OCI-LY3 (cell line): ENCODE measurements around the gene STARD13.

Experiments used
- H2AFZ ChIP-seq: fragments of 200-600, 300-600 bp; shearing (Covaris generic); 2 replicates; pipeline ENCODE4 v1.6.0; 2014; ENCODE audit warnings: antibody characterized with exemption, low read depth, low read length
- H3K27ac ChIP-seq: fragments of 200-600, 300-600 bp; sonication (generic); 2 replicates; pipeline ENCODE4 v1.5.1; 2014; ENCODE audit warnings: mild to moderate bottlenecking, low read length, moderate library complexity, mixed read lengths
- H3K27me3 ChIP-seq: fragments of 200-600, 300-600 bp; sonication (generic); 2 replicates; pipeline ENCODE4 v1.6.1; 2014; ENCODE audit warnings: low read depth, low read length, mixed read lengths
- H3K36me3 ChIP-seq: fragments of 200-600, 300-600 bp; sonication (generic); replicated peaks from 2 replicates; pipeline ENCODE3; 2014; ENCODE audit warnings: low read depth, low read length, mixed read lengths
- H3K4me1 ChIP-seq: fragments of 300-600, 200-600 bp; sonication (generic); 2 replicates; pipeline ENCODE4 v1.6.1; 2014; ENCODE audit warnings: low read length, mixed read lengths
- H3K4me2 ChIP-seq: fragments of 200-600, 300-600 bp; sonication (generic); 2 replicates; pipeline ENCODE4 v1.6.1; 2014; ENCODE audit warnings: low read length, mixed read lengths
- H3K4me3 ChIP-seq: fragments of 300-600, 200-600 bp; sonication (generic); 2 replicates; pipeline ENCODE4 v1.5.1; 2014; ENCODE audit warnings: antibody characterized with exemption, mild to moderate bottlenecking, low read length, moderate library complexity
- H3K79me2 ChIP-seq: fragments of 300-600, 200-600 bp; shearing (Covaris generic); 2 replicates; pipeline ENCODE4 v1.6.1; 2014; ENCODE audit warnings: mild to moderate bottlenecking, low read length, mixed read lengths
- H3K9ac ChIP-seq: fragments of 300-600, 200-600 bp; shearing (Covaris generic); 2 replicates; pipeline ENCODE4 v1.6.0; 2014; ENCODE audit warnings: mild to moderate bottlenecking, low read length, moderate library complexity
- H3K9me3 ChIP-seq: fragments of 200-600, 300-600 bp; shearing (Covaris generic); 2 replicates; pipeline ENCODE4 v1.6.1; 2014; ENCODE audit warnings: low read length, mixed read lengths; ENCODE audit not compliant: insufficient read depth
- H4K20me1 ChIP-seq: fragments of 200-600, 300-600 bp; sonication (generic); 2 replicates; pipeline ENCODE4 v1.6.1; 2016; ENCODE audit warnings: low read length, mixed read lengths; ENCODE audit not compliant: insufficient read depth
- EZH2phosphoT487 ChIP-seq: fragments of 200-600 bp; shearing (Covaris generic); IDR thresholded peaks from 2 replicates; pipeline ENCODE4 v1.6.1; 2018; ENCODE audit warnings: antibody characterized with exemption, mixed run types, low read depth
- TF ChIP-seq, protein P1 (sequence below): fragments of 200-600, 300-600 bp; sonication (generic); IDR thresholded peaks from 2 replicates; pipeline ENCODE4 v1.5.1; 2014; ENCODE audit warnings: antibody characterized with exemption, low read length, low read depth

STARD13 gene

DNA sequence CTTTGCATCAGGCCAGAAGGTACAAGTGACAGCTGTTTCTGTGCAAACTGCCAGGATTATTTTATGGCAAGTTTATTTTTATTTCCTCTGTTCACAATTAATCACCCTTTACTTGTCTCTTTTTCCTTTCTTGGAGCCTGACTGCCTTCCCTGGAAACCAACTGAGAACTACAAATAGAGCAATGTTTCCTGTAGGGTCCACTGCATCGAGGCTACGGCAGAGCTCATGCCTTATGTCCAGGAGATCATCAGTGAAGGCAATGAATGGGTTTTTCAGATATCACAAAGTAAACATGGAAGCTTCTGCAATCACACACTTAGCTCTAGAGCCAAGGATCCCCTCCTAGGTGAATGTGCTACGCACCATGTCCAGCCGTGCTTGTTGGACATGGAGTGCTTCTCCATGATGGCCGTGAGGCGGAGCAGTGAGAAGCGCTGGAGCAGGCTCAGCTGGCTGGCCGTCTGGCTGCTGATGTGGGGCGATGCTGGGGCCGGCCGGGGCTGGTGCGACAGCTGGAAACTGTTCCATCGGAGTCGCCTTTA, 158.5 kb downstream of the STARD13 start:
- Histone ChIP-seq H2AFZ (no peak overlapping the region), H3K27ac (no peak overlapping the region), H3K9ac (no peak overlapping the region)

DNA sequence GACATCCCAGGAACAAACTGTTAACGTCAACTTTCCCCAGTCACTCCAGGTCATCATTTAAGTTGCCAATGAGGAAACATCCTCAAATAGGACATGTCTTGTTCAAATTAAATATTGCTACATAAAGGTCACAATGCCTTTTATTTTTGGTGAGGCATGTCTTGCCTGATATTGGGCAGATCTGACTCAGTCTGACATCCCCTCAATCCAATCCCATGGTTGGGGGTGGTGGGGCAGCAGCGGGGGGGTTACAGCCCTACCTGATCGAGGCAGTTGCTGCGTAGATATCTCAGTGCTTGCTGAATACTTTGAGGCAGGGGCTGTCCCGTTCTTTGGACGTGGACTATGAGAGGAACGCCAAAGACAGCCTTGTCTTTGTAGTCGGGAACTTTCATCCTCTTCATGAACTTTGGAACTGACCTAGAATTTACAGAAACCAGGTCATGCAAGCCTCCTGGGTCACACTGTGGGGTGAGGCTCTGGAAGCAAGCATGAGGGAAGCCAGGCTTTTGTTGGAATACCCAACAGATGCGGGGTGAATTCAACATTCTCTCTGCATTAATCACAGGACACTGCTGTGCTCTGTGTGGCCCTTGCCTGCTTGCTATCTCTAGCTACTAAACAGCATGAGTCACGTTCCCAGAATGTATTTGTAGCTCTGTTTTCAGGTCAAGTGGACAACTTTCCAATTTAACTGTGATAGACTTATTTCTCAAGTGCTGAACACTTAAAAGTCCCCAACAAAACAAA, 159.6 kb downstream of the STARD13 start:
- no peaks in the 10 kb centered on the region for H3K27me3 ChIP-seq
- TF ChIP-seq, protein P1, sequence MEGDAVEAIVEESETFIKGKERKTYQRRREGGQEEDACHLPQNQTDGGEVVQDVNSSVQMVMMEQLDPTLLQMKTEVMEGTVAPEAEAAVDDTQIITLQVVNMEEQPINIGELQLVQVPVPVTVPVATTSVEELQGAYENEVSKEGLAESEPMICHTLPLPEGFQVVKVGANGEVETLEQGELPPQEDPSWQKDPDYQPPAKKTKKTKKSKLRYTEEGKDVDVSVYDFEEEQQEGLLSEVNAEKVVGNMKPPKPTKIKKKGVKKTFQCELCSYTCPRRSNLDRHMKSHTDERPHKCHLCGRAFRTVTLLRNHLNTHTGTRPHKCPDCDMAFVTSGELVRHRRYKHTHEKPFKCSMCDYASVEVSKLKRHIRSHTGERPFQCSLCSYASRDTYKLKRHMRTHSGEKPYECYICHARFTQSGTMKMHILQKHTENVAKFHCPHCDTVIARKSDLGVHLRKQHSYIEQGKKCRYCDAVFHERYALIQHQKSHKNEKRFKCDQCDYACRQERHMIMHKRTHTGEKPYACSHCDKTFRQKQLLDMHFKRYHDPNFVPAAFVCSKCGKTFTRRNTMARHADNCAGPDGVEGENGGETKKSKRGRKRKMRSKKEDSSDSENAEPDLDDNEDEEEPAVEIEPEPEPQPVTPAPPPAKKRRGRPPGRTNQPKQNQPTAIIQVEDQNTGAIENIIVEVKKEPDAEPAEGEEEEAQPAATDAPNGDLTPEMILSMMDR, result no peak
- no peak for TF ChIP-seq EZH2phosphoT487
- no peaks in the 10 kb centered on the region for H3K79me2 ChIP-seq
- no peak overlapping the region for H3K4me3 ChIP-seq
- H3K9ac ChIP-seq, result no peak overlapping the region
- no peak overlapping the region for H3K27ac ChIP-seq
- no peaks in the 10 kb centered on the region for H3K36me3 ChIP-seq
- H3K4me1 ChIP-seq, result peaks cover 9% of the 10 kb centered on the region
- H3K9me3 ChIP-seq, result no peaks in the 10 kb centered on the region
- no peak overlapping the region for H3K4me2 ChIP-seq
- no peak overlapping the region for H2AFZ ChIP-seq
- H4K20me1 ChIP-seq, result no peaks in the 10 kb centered on the region

More for the DNA sequence above, 158.5 kb downstream of the STARD13 start:
- H3K4me3 ChIP-seq, result no peak overlapping the region
- no peaks in the 10 kb centered on the region for H4K20me1 ChIP-seq
- H3K79me2 ChIP-seq, result no peaks in the 10 kb centered on the region
- TF ChIP-seq EZH2phosphoT487, result no peak
- TF ChIP-seq, protein P1, result no peak
- H3K4me2 ChIP-seq, result no peak overlapping the region
- H3K36me3 ChIP-seq, result peaks cover 3% of the 10 kb centered on the region
- H3K4me1 ChIP-seq, result peaks cover 9% of the 10 kb centered on the region
- peaks cover 4% of the 10 kb centered on the region; the same call in 1 of the 2 replicates for H3K9me3 ChIP-seq
- no peaks in the 10 kb centered on the region for H3K27me3 ChIP-seq

DNA sequence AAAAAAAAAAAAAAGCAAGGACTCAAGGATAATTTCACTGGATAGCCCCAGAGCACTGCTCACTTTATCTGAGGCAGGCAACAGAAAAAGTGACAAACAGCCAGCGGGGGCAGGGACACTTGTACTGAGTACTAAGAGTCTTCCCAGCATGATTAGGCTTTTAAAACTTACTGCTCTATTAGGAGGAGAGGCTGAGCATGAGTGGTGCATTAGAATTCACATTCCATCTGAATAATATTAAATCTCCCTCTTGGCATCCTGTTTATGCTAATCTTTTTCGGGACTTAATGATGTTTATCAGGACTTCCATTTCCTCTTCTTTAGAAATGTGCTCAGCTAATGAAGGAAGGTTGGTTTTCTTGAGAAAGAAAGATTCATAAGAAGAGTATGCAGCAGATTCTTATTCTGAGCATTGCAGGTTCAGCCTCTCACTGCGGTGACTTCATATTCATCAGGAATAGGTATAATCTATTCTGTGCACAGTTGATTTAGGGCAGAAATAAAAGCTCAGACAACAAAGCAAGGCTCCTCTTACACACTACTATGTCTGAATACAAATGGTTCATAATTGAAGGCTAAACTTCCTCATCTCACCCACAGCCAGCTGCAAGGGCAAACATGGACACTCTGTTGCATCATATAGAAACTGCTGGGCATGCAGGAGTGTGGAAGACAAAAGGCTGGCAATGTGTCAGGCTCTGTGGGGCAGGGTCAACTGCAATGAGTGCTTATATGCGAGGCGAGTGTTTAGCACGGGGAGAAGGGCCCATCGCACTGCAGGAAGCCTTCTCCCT, 162.3 kb downstream of the STARD13 start:
- H3K9me3 ChIP-seq, result no peaks in the 10 kb centered on the region
- no peak overlapping the region for H3K4me3 ChIP-seq
- H3K9ac ChIP-seq, result no peak overlapping the region
- no peaks in the 10 kb centered on the region for H4K20me1 ChIP-seq
- peaks cover 9% of the 10 kb centered on the region for H3K4me1 ChIP-seq
- H3K79me2 ChIP-seq, result no peaks in the 10 kb centered on the region
- H3K27me3 ChIP-seq, result no peaks in the 10 kb centered on the region
- H3K27ac ChIP-seq, result no peak overlapping the region
- peak overlapping the region; percentile 23 for H2AFZ ChIP-seq
- no peak for TF ChIP-seq EZH2phosphoT487
- TF ChIP-seq, protein P1, result no peak
- H3K4me2 ChIP-seq, result peak overlapping the region; percentile 16; the same call in 1 of the 2 replicates
- no peaks in the 10 kb centered on the region for H3K36me3 ChIP-seq

DNA sequence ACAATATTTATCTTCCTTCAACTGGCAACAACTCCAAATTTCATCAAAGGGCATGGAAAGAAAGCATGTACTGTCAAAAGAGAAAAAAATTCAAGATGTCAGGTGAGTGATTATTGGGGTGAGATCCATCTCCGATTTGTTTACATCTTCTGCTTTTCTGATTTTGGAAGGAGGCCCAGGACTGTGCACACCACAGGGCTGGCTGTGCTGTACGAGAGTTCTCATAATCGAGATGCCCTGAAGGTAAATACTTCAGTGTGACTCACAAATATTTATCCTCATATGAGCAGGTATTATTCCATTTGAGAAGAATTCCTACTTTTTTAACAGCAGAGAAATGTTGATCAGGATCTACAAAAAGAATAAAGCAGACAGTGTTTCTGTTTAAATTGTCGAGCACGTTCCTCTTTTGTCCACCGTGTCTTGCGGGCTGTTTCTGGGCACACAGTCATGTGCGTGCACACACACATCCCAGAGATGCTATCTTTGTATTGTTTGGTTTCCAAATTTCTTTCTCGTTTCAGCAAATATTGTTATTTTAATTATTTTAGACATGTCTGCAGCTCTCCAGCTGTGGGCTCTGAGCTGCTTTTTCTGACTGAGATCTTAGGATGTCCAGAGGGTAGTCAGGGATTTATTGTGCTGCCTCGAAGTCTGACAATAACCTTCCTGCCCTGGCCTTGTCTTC, 165.6 kb downstream of the STARD13 start:
- no peak overlapping the region for H3K4me2 ChIP-seq
- H3K4me1 ChIP-seq, result peaks cover 9% of the 10 kb centered on the region
- no peaks in the 10 kb centered on the region for H3K36me3 ChIP-seq

More for the DNA sequence above, 165.6 kb downstream of the STARD13 start:
- TF ChIP-seq EZH2phosphoT487, result no peak
- TF ChIP-seq, protein P1, result no peak
- Histone ChIP-seq H3K4me3 (no peak overlapping the region), H3K9me3 (no peaks in the 10 kb centered on the region), H3K79me2 (no peaks in the 10 kb centered on the region), H2AFZ (no peak overlapping the region), H3K27me3 (no peaks in the 10 kb centered on the region), H3K27ac (no peak overlapping the region), H3K9ac (no peak overlapping the region), H4K20me1 (no peaks in the 10 kb centered on the region)
